Neuronal stem cell (in vitro differentiated cells): Measurements from ENCODE around the gene RUNDC3A.

Experiments used
- DNase-seq: peaks from one replicate; pipeline ENCODE4 v3.0.0-alpha.2; 2013; ENCODE audit warnings: low spot score
- H2AFZ ChIP-seq: one replicate; pipeline ENCODE4 v1.6.1; 2013; ENCODE audit warnings: mild to moderate bottlenecking, low read length, inconsistent platforms
- H2AK5ac ChIP-seq: 2 replicates; pipeline ENCODE4 v1.6.1; 2013; ENCODE audit warnings: low read depth, mild to moderate bottlenecking, inconsistent platforms, low read length, moderate library complexity, mixed read lengths
- H2BK120ac ChIP-seq: 2 replicates; pipeline ENCODE4 v1.6.1; 2013; ENCODE audit warnings: low read depth, mild to moderate bottlenecking, inconsistent platforms, low read length, moderate library complexity, mixed read lengths
- H2BK12ac ChIP-seq: one replicate; pipeline ENCODE4 v1.6.1; 2013; ENCODE audit warnings: low read length, inconsistent platforms
- H2BK15ac ChIP-seq: 2 replicates; pipeline ENCODE4 v1.6.1; 2013; ENCODE audit warnings: mild to moderate bottlenecking, low read length, inconsistent platforms, mixed read lengths
- H2BK5ac ChIP-seq: one replicate; pipeline ENCODE4 v1.6.1; 2013; ENCODE audit warnings: inconsistent platforms, mild to moderate bottlenecking, low read length, moderate library complexity
- H3K14ac ChIP-seq: one replicate; pipeline ENCODE4 v1.6.1; 2013; ENCODE audit warnings: low read length, inconsistent platforms
- H3K18ac ChIP-seq: 2 replicates; pipeline ENCODE4 v1.6.1; 2013; ENCODE audit warnings: low read length, inconsistent platforms
- H3K23ac ChIP-seq: 2 replicates; pipeline ENCODE4 v1.6.1; 2013; ENCODE audit warnings: low read depth, mild to moderate bottlenecking, mixed read lengths, low read length, inconsistent platforms; ENCODE audit not compliant: poor library complexity
- H3K27ac ChIP-seq: replicated peaks from 3 replicates; pipeline ENCODE4 v1.5.1; 2013; ENCODE audit warnings: low read length, inconsistent platforms
- H3K27me3 ChIP-seq, 3 experiments: 2 replicates each; pipeline ENCODE4 v1.6.1; 2013; ENCODE audit warnings: low read length in 3 of 3, mild to moderate bottlenecking in 2 of 3, inconsistent platforms in 1 of 3, low read depth in 1 of 3, mixed read lengths in 1 of 3, moderate library complexity in 1 of 3; ENCODE audit not compliant: control insufficient read depth in 3 of 3, insufficient read depth in 3 of 3
- H3K36me3 ChIP-seq, 2 donors: replicated peaks in 1 of 2; 2 replicates each; pipeline ENCODE4 v1.6.1; 2013; ENCODE audit warnings: low read length in 2 of 2; ENCODE audit not compliant: control insufficient read depth in 2 of 2, insufficient read depth in 2 of 2
- H3K4ac ChIP-seq: 2 replicates; pipeline ENCODE4 v1.6.1; 2013; ENCODE audit warnings: inconsistent platforms, mild to moderate bottlenecking, low read length, moderate library complexity
- H3K4me1 ChIP-seq, 2 donors: 1 replicate in 1 of 2; 2 replicates in 1 of 2; pipeline ENCODE4 v1.6.1; 2013; ENCODE audit warnings: low read length in 2 of 2, low read depth in 1 of 2; ENCODE audit not compliant: control insufficient read depth in 2 of 2, insufficient read depth in 1 of 2
- H3K4me2 ChIP-seq: one replicate; pipeline ENCODE4 v1.6.1; 2013; ENCODE audit warnings: mild to moderate bottlenecking, low read length, inconsistent platforms; ENCODE audit not compliant: insufficient read depth, poor library complexity, severe bottlenecking
- H3K4me3 ChIP-seq, 2 donors: 2 replicates each; pipeline ENCODE4 v1.5.1; 2013; ENCODE audit warnings: low read length in 2 of 2, mild to moderate bottlenecking in 2 of 2, inconsistent platforms in 1 of 2, moderate library complexity in 1 of 2
- H3K79me1 ChIP-seq: one replicate; pipeline ENCODE4 v1.6.1; 2013; ENCODE audit warnings: low read depth, mild to moderate bottlenecking, inconsistent platforms, low read length, moderate library complexity
- H3K9ac ChIP-seq: one replicate; pipeline ENCODE4 v1.6.1; 2013; ENCODE audit warnings: mild to moderate bottlenecking, low read depth, low read length, inconsistent platforms; ENCODE audit not compliant: poor library complexity
- H3K9me3 ChIP-seq, 2 donors: replicated peaks in 1 of 2; 2 replicates each; pipeline versions ENCODE3 to v1.6.1; 2013; ENCODE audit warnings: low read length in 2 of 2, mild to moderate bottlenecking in 2 of 2, inconsistent platforms in 1 of 2, low read depth in 1 of 2, mixed read lengths in 1 of 2, moderate library complexity in 1 of 2; ENCODE audit not compliant: control insufficient read depth in 2 of 2, insufficient read depth in 1 of 2
- H4K8ac ChIP-seq: one replicate; pipeline ENCODE4 v1.6.1; 2013; ENCODE audit warnings: low read depth, mild to moderate bottlenecking, inconsistent platforms, low read length, moderate library complexity
- H4K91ac ChIP-seq: one replicate; pipeline ENCODE4 v1.6.1; 2013; ENCODE audit warnings: low read length, low read depth, mild to moderate bottlenecking, inconsistent platforms; ENCODE audit not compliant: poor library complexity
- WGBS, 2 donors: extraction: QIAGEN DNeasy Blood & Tissue Kit; methylation state at CpG; one replicate each; pipeline ENCODE4 v1.1.7; 2013; ENCODE audit warnings: missing lambda C conversion rate in 2 of 2, mixed read lengths in 1 of 2; ENCODE audit not compliant: insufficient read length in 2 of 2, insufficient replicate concordance in 1 of 2; ENCODE audit errors: extremely low coverage in 2 of 2; 5-methylcytosine and 5-hydroxymethylcytosine counted together

The RUNDC3A gene

GRCh38 chr17:44323359-44324091 lies 15.1 kb downstream of the RUNDC3A start:
- Histone ChIP-seq H3K79me1 (peaks cover 12% of the 10 kb centered on the region), H3K18ac (no peak overlapping the region), H4K8ac (peak overlapping the region; percentile 65), H2BK5ac (no peak overlapping the region), H3K14ac (peak overlapping the region; percentile 89), H3K9ac (peak overlapping the region; percentile 97), H2BK120ac (no peak overlapping the region), H3K9me3 (no peaks in the 10 kb centered on the region), H3K4me2 (peak overlapping the region; percentile 96), H3K36me3 (peaks cover 10 to 34% of the 10 kb centered on the region in 2 donors), H3K4me3 (peak overlapping the region; percentile 93 to 94), H2AFZ (no peak overlapping the region), H3K4me1 (peaks cover 4 to 8% of the 10 kb centered on the region in 2 donors), H3K23ac (peak overlapping the region; percentile 96), H2AK5ac (peak overlapping the region; percentile 84), H4K91ac (no peak overlapping the region), H2BK12ac (no peak overlapping the region), H3K4ac (no peak overlapping the region), H3K27ac (no peak overlapping the region), H2BK15ac (no peak overlapping the region), H3K27me3 (peaks cover 0 to 12% (median 2%) of the 10 kb centered on the region in 3 experiments)
- no CpG with 5 or more reads among the region's 27 CpGs for WGBS, 2 donors
- DNase-seq: no peak

GRCh38 chr17:44324092-44324570 lies 15.7 kb downstream of the RUNDC3A start:
- H4K8ac ChIP-seq: peak overlapping the region; percentile 65
- no peak overlapping the region for H3K27ac ChIP-seq
- no peak for DNase-seq
- H3K36me3 ChIP-seq: peaks cover 10 to 34% of the 10 kb centered on the region in 2 donors
- no peaks in the 10 kb centered on the region for H3K9me3 ChIP-seq
- peak overlapping the region; percentile 95 for H3K18ac ChIP-seq
- peak overlapping the region; percentile 93 to 94 for H3K4me3 ChIP-seq
- H3K79me1 ChIP-seq: peaks cover 12% of the 10 kb centered on the region
- peak overlapping the region; percentile 97 for H3K9ac ChIP-seq
- peak overlapping the region; percentile 96 for H3K4me2 ChIP-seq
- H3K23ac ChIP-seq: peak overlapping the region; percentile 98
- no peak overlapping the region for H2BK120ac ChIP-seq
- H2BK5ac ChIP-seq: peak overlapping the region; percentile 82
- peaks cover 4 to 8% of the 10 kb centered on the region in 2 donors for H3K4me1 ChIP-seq
- peak overlapping the region; percentile 97 for H2AFZ ChIP-seq
- no peak overlapping the region for H3K4ac ChIP-seq
- H2BK12ac ChIP-seq: no peak overlapping the region
- peaks cover 0 to 12% (median 2%) of the 10 kb centered on the region in 3 experiments for H3K27me3 ChIP-seq
- no peak overlapping the region for H4K91ac ChIP-seq
- no CpG with 5 or more reads among the region's 38 CpGs for WGBS, 2 donors
- peak overlapping the region; percentile 84 for H2AK5ac ChIP-seq
- peak overlapping the region; percentile 17 for H2BK15ac ChIP-seq
- H3K14ac ChIP-seq: peak overlapping the region; percentile 89

- peak within 1 kb of the TSS; percentile 84 for H2AK5ac ChIP-seq
- H3K9ac ChIP-seq: peak within 1 kb of the TSS; percentile 97
- H2BK12ac ChIP-seq: no peak within 1 kb of the TSS
- no peak within 1 kb of the TSS for H2BK120ac ChIP-seq
- peak within 1 kb of the TSS; percentile 89 for H3K14ac ChIP-seq
- peak within 1 kb of the TSS; percentile 82 for H2BK5ac ChIP-seq
- peak within 1 kb of the TSS; percentile 96 for H3K4me2 ChIP-seq
- no peak within 1 kb of the TSS for H3K27ac ChIP-seq
- peak within 1 kb of the TSS; percentile 98 for H3K23ac ChIP-seq
- H3K9me3 ChIP-seq: no peaks in the 10 kb centered on the region
- H3K18ac ChIP-seq: peak within 1 kb of the TSS; percentile 95
- H3K4me1 ChIP-seq: peaks cover 4 to 8% of the 10 kb centered on the region in 2 donors
- H4K8ac ChIP-seq: peak within 1 kb of the TSS; percentile 65
- DNase-seq: peak; percentile 88
- peaks cover 12% of the 10 kb centered on the region for H3K79me1 ChIP-seq
- H2BK15ac ChIP-seq: peak within 1 kb of the TSS; percentile 17
- peaks cover 7 to 28% of the 10 kb centered on the region in 2 donors for H3K36me3 ChIP-seq
- H4K91ac ChIP-seq: no peak within 1 kb of the TSS
- H3K4ac ChIP-seq: no peak within 1 kb of the TSS
- H2AFZ ChIP-seq: peak within 1 kb of the TSS; percentile 97
- WGBS, 2 donors: no CpG with 5 or more reads among the region's 85 CpGs
- H3K27me3 ChIP-seq: peaks cover 0 to 12% (median 2%) of the 10 kb centered on the region in 3 experiments
- H3K4me3 ChIP-seq: peak within 1 kb of the TSS; percentile 93 to 94
These were observed 16.3 kb downstream of the RUNDC3A start, which contains the start of gene SLC25A39 for GRCh38 chr17:44324571-44325275. Gene SLC25A39, minus strand, starts transcription at chr17:44324823. Its CDS starts 1,261 bp downstream, at chr17:44323562.
